ENCODE results near the gene ADRA2B.
"Not testable (repeated sequence)": the region's sequence is repeated elsewhere in the genome, so short reads cannot be mapped to it uniquely, and the experiment has no call there.

Gene ADRA2B

GRCh38 chr2:96091141-96091710 is 25.1 kb downstream of the ADRA2B start:
- FAIRE-seq (no peak), DNase-seq (ENCODE audit: low spot score) (no peak)

- DNase-seq (ENCODE audit: low spot score) (peak; percentile 3), FAIRE-seq (no peak)
Observed at GRCh38 chr2:96090196-96090926, 26.0 kb downstream of the ADRA2B start.

DNA sequence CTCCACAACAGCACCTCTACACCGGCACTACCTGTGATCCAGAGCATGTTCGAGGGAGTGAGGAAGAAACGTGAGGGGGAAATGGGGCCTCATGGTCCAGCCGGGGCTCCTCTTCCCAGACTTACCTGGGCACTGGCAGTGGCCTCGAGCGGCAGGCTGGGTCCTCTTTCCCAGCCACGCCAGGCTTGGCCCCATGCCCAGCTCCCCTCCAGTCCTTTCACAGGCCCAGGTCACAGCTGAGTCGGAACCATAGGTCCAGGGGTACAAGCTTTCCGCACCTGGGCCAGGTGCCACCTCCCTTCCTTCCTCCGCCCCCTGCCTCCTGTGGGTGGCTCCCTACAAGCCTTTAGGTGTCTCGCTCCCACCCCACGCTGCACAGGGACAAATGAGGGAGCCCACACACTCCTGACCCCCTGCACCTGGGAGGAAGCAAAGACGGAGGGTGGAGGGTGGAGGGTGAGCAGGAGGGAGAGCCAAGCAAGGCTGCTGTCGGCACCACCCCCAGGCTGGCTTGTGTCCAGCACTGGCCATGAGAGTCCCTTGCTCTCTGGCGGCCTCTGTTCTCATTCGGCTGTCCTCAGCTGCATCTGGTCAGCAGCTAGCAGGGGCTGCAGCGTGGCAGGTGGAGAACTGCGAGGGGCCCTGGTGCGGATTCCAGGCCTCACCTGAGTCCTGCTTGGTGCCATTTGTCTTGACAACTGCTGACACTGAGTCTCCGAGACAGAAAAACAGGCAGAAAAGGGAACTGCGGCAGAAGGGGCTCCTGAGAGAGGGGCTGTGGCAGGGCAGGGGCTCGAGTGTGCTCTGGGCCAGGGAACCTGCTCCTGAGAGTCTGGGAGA is 26.8 kb downstream of the ADRA2B start:
- DNase-seq (ENCODE audit: low spot score), result peak; percentile 6
- no peak for FAIRE-seq

- FAIRE-seq (peak; percentile 76), DNase-seq (ENCODE audit: low spot score) (no peak)
Observed at GRCh38 chr2:96088340-96089335, 27.7 kb downstream of the ADRA2B start.

- DNase-seq (ENCODE audit: low spot score) (no peak), FAIRE-seq (no peak)
Observed at GRCh38 chr2:96087130-96087529, 29.2 kb downstream of the ADRA2B start.

- FAIRE-seq (no peak), DNase-seq (ENCODE audit: low spot score) (no peak)
Observed at GRCh38 chr2:96085541-96086355, 30.6 kb downstream of the ADRA2B start.

DNA sequence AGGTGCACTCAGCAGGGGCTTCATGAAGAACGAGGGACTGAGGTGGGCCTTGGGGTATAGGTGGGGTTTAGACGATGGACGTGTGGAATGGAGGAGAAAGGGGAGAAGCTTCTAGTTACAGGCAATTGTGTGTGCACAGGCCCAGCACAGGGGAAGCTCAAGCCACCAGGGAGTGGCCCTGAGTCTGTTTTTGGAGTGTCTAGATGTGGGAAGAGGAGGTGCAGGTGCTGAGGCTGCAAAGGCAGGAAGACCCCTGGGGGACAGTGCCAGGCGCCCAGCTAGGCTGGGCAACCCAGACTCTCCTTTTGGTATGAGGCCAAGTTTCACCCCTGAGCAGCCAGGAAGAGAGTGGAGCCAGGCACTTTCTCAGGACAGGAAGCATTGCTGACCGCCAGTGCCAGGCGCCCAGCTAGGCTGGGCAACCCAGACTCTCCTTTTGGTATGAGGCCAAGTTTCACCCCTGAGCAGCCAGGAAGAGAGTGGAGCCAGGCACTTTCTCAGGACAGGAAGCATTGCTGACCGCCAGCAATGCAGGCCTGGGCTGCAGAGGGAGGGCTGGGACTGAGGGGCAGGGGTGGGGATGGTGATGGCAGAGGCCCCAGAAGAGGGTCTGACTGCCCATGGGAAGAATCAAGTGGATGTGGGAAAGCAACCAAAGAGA is 31.4 kb downstream of the ADRA2B start:
- not testable (repeated sequence) for DNase-seq (ENCODE audit: low spot score); FAIRE-seq

- DNase-seq (ENCODE audit: low spot score) (no peak), FAIRE-seq (peak; percentile 17)
Observed at GRCh38 chr2:96083989-96084857, 32.1 kb downstream of the ADRA2B start.

DNA sequence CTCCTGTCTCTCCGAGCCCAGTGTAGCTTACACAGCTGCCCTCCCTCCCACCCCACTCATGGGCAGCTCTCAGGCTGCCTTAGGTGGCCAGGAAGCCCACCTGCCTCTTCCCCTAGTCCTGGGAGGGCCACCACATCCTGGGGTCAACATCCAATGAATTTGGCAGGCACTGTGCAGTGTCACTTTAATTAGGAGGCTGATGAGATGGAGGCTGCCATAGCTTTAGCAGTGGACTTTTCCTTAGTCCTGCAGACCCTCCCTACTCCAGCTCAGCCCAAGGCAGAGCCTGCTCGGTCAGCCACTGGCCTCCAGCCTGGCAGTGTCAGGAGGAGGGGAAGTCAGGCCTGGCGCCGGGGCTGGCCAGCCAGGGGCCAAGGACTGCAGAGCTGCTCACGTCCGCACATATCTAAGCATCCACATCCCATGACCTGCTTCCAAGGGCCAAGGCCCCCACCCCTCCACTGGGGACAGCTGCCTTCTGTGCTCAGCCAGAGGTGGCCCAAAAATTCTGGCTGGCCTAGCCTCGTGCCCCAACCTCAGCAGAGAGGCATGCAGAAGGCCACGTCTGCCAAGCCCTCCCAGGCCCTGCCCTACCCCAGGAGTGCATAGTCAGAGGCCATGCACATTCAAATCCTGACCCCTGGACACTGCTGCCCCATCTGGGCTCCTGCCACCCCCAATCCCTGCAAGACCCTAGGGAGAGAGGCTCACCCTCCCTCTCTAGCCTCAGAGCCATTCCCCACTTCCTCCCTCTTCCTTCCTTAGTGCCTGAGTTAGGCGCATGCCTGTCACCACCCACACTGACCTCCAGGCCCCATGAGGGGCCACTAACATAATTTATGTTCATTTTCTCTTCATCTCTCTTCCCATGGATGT is 33.1 kb downstream of the ADRA2B start:
- FAIRE-seq (no peak), DNase-seq (ENCODE audit: low spot score) (no peak)

- FAIRE-seq, result no peak
- DNase-seq (ENCODE audit: low spot score), result no peak
Observed at GRCh38 chr2:96082211-96083063, 33.9 kb downstream of the ADRA2B start.

DNA sequence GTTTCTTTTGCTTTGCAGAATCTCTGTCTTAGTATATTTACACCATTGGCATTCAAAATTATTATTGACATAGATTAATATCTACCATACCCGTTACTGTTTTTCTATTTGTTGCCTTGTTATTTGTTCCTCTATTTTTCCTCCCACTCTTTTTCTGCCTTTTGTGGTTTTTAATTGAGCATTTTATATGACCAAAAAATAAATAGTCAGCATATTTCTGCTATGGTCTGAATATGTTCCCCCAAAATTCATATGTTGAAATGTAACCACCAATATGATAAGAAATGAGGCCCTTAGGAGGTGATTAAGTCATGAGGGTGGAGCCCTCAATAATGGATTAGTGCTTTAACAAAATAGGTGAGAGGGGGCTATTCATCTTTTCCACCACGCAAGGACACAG is 35.3 kb downstream of the ADRA2B start:
- no peak for FAIRE-seq

DNA sequence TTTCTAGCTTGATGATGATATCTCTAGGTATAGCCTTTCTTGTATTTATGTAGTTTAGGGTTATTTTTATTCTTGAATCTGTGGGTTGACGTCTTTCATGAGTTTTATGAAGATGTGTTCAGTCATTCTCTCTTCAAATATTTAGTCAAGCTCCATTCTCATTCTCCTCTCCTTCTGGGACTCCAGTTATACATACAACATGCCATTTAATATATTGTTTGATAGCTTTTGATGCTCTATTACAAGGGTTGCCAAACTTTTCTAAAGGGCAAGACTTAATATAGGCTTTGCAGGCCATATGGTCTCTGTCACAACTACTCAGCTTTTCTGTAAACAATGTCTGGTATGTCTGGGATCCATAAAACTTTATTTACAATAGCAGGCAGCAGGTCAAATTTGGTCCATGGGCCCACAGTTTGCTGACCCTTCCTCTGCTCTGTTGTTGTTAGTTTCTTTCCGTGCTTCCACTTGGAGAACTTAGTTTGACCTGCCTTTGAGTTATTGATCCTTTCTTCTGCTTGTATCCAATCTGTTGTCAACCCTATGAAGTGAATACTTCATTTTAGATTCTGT is 41.1 kb downstream of the ADRA2B start:
- no peak for DNase-seq (ENCODE audit: low spot score)
- no peak for FAIRE-seq

More for the DNA sequence above, 35.3 kb downstream of the ADRA2B start:
- no peak for DNase-seq (ENCODE audit: low spot score)

DNA sequence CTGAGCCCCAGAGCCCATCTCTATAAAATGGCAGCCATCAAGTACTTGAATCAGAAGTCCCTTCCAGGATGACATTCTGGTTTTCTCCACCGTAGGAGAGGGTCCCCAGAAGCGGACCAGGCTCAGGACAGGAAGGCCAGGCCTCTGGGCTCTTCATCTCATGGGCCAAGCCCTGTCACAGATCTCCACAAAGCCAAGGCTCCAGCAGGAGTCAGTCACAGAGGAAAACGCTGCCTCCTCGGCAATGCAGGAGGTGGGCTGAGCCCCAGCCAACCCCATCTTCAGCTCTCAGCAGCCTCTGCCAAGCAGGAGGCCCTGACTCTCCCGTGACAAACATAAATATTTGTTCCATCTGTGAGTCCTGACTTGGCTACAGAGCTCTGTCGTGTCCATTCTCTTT is 42.2 kb downstream of the ADRA2B start:
- FAIRE-seq (no peak), DNase-seq (ENCODE audit: low spot score) (no peak)

DNA sequence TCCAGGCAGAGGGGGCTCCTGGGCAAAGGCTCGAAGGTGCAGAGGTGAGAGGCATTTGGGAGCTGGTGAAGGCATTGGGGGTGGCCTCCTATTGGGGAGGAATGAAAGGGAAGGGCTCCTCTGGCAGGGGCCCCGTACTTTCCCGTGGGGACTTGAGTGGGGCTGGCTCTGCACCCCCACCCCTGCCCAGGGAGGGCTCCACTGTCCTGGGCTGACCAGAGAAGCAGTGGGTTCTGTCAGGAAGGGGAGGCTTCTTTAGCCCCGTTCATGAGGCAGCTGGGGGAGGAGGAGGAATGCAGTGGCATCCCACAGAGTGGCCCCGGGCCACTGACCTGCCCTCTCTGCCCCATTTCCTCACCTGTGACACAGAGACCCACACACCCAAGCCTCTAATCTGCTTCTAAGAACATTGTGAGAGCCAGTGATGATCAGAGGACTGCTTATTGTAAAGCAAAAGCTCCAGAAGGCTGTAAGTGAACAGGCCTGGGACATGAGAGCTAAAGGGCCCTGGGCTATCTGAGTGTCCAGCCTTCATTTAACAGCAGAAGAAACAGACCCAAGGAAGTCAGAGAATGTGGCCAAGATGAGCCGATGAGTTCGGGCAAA is 43.1 kb downstream of the ADRA2B start:
- FAIRE-seq, result no peak
- no peak for DNase-seq (ENCODE audit: low spot score)

DNA sequence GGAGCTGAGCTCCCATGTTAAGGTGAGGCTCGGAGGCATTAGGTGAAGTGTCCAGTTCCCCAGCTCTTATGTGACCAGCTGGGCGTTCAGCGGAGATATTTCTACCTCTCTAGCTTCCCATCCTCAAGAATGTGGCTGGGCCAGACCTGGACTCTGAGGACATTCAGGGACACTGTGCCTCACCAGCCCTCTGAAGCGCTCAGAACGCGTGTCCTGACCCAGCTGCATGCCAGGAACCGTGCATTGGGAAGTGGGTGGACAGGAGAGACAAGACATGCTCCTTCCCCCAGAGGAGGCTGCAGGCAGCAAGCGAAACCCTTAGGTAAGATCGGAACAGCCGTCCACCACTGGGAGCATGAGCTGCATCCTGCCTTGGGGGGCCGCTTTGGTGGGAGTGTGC is 43.6 kb downstream of the ADRA2B start:
- FAIRE-seq (no peak), DNase-seq (ENCODE audit: low spot score) (no peak)

DNA sequence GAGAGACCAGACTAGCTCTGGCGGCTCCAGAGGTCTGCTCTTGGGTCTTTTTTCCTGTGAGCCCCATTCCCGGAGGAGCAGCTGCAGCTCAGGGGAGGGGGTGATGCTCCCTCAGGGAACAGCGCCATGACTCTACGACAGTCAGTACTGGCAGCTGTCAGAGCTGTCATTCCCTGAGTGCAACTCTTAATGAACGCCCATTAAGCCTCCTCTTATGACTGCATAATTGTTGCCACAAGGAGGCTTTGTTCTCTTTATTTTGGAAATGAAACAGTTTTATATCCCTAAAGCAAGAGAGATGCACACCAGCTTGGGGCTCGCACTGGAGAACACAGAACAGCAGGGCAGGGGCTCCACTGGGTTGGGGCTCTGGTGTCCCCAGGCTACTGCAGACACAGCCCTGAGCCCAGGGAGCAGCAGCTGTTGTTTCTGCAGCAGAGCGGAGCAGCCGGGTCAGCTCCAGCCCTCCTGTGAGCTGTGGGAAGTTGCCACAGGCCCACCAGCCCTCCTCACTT is 44.3 kb downstream of the ADRA2B start:
- not testable (repeated sequence) for DNase-seq (ENCODE audit: low spot score); FAIRE-seq

Measured in urothelium cell line (cell line).